ENCODE data around the gene TRABD.

Gene TRABD

GRCh38 chr22:50173983-50174355 is 11.7 kb upstream of the TRABD start:
- no peak for DNase-seq (ENCODE audit: low read depth in 2 of 2)

- no peak for DNase-seq (ENCODE audit: low read depth in 2 of 2)
These were observed 11.1 kb upstream of the TRABD start for GRCh38 chr22:50174382-50175190.

GRCh38 chr22:50175191-50175461 is 10.6 kb upstream of the TRABD start:
- no peak for DNase-seq (ENCODE audit: low read depth in 2 of 2)

- no peak for DNase-seq (ENCODE audit: low read depth in 2 of 2)
These were observed 9.5 kb upstream of the TRABD start for GRCh38 chr22:50175921-50176849.

- no peak for DNase-seq (ENCODE audit: low read depth in 2 of 2)
These were observed 8.7 kb upstream of the TRABD start for GRCh38 chr22:50176850-50177536.

GRCh38 chr22:50177537-50178470 is 7.9 kb upstream of the TRABD start:
- DNase-seq (ENCODE audit: low read depth in 2 of 2): no peak

GRCh38 chr22:50178471-50178864 is 7.2 kb upstream of the TRABD start:
- DNase-seq (ENCODE audit: low read depth in 2 of 2): no peak

- no peak for DNase-seq (ENCODE audit: low read depth in 2 of 2)
These were observed 6.5 kb upstream of the TRABD start for GRCh38 chr22:50178871-50179869.

GRCh38 chr22:50179937-50180726 is 5.6 kb upstream of the TRABD start:
- no peak for DNase-seq (ENCODE audit: low read depth in 2 of 2)

- no peak for DNase-seq (ENCODE audit: low read depth in 2 of 2)
These were observed 4.8 kb upstream of the TRABD start for GRCh38 chr22:50180727-50181521.

- DNase-seq (ENCODE audit: low read depth in 2 of 2): no peak
These were observed 3.3 kb upstream of the TRABD start for GRCh38 chr22:50182176-50183081.

- no peak for DNase-seq (ENCODE audit: low read depth in 2 of 2)
These were observed 2.4 kb upstream of the TRABD start for GRCh38 chr22:50183141-50183971.

GRCh38 chr22:50184004-50184901 is 1.5 kb upstream of the TRABD start:
- DNase-seq (ENCODE audit: low read depth in 2 of 2): no peak

GRCh38 chr22:50184902-50185374 is 775 bp upstream of the TRABD start:
- DNase-seq (ENCODE audit: low read depth in 2 of 2): no peak

- no peak for DNase-seq (ENCODE audit: low read depth in 2 of 2)
These were observed 535 bp downstream of the TRABD start for GRCh38 chr22:50186181-50186714.
